Measurements from ENCODE around the gene CACNA2D1. TPM values are rescaled to one million over a fixed set of nuclear protein-coding genes. Genes with fewer than 3 reads are reported as not detected.

CACNA2D1 gene
- total RNA-seq, 1 experiment from 2014 or later = 36.2 TPM

GRCh38 chr7:82005056-82005455, 438.5 kb downstream of the CACNA2D1 start:
- no peak overlapping the region for H2BK15ac ChIP-seq (ENCODE audit: low read depth, low read length)
- no peaks in the 10 kb centered on the region for H3K79me2 ChIP-seq (ENCODE audit: insufficient read depth, low read length)
- Mint-ChIP-seq H3K36me3 (ENCODE audit: insufficient read depth in 1 of 3, low read depth in 3 of 3) (no peaks in the 10 kb centered on the region), H3K9me3 (no peaks in the 10 kb centered on the region), H3K4me3 (no peak overlapping the region), H3K4me1 (no peaks in the 10 kb centered on the region), H3K27ac (no peak overlapping the region), H3K27me3 (ENCODE audit: low read depth) (no peaks in the 10 kb centered on the region)
- no peak overlapping the region for H3K23ac ChIP-seq (ENCODE audit: insufficient read length, low read depth, low read length)
- no peak overlapping the region for H2BK5ac ChIP-seq (ENCODE audit: insufficient read length, low read length)
- H2AK5ac ChIP-seq (ENCODE audit: insufficient read length, low read length) = no peak overlapping the region
- H2BK12ac ChIP-seq (ENCODE audit: insufficient read length, low read depth, low read length) = no peak overlapping the region
- H2BK20ac ChIP-seq (ENCODE audit: low read depth, low read length, poor library complexity, severe bottlenecking) = no peak overlapping the region
- H3K27ac ChIP-seq (ENCODE audit: insufficient read length, low read depth, low read length) = no peak overlapping the region
- H3K4me2 ChIP-seq (ENCODE audit: insufficient read depth, insufficient read length, low read length) = no peak overlapping the region
- no peak for TF ChIP-seq CTCF (conservative IDR thresholded peaks at IDR 0.05)
- H3K9ac ChIP-seq (ENCODE audit: extremely low read depth, insufficient read length, low read length) = no peak overlapping the region
- no peak overlapping the region for H3K18ac ChIP-seq (ENCODE audit: insufficient read length, low read depth, low read length)
- H3K27me3 ChIP-seq (ENCODE audit: insufficient read depth, low read length) = no peaks in the 10 kb centered on the region
- no peak overlapping the region for H3T11ph ChIP-seq (ENCODE audit: low read length)
- no peaks in the 10 kb centered on the region for H3K9me3 ChIP-seq (ENCODE audit: control insufficient read depth, low read depth, low read length)
- no peaks in the 10 kb centered on the region for H4K20me1 ChIP-seq (ENCODE audit: control insufficient read depth, insufficient read depth, insufficient read length)
- H3K4ac ChIP-seq (ENCODE audit: low read depth, low read length) = no peak overlapping the region
- WGBS (ENCODE audit: extremely low coverage, insufficient read length, low lambda C conversion rate) = no CpG with 5 or more reads among the region's 2 CpGs
- H2BK120ac ChIP-seq (ENCODE audit: low read depth, low read length, poor library complexity, severe bottlenecking) = no peak overlapping the region
- no peak overlapping the region for H2AFZ ChIP-seq (ENCODE audit: low read length)
- H3K23me2 ChIP-seq (ENCODE audit: insufficient read length, low read depth, low read length, poor library complexity, severe bottlenecking) = no peaks in the 10 kb centered on the region
- H4K91ac ChIP-seq (ENCODE audit: insufficient read length, low read depth, low read length) = no peak overlapping the region
- H4K8ac ChIP-seq (replicated peaks; ENCODE audit: insufficient read length, low read depth, low read length) = no peak overlapping the region
- no peak overlapping the region for H3K56ac ChIP-seq (ENCODE audit: insufficient read length, low read depth, low read length)
- no peak overlapping the region for H4K5ac ChIP-seq (ENCODE audit: insufficient read length, low read depth, low read length)
- H3K14ac ChIP-seq (ENCODE audit: insufficient read depth, low read length) = no peak overlapping the region
- DNase-seq = no peak
- no peaks in the 10 kb centered on the region for H3K79me1 ChIP-seq (ENCODE audit: insufficient read depth, low read depth, low read length, poor library complexity, severe bottlenecking)
- no peaks in the 10 kb centered on the region for H3K4me1 ChIP-seq (ENCODE audit: insufficient read depth, low read length)
